Keratinocyte (primary cell): ENCODE measurements around the gene FAM107B. TPM values are rescaled to one million over a fixed set of nuclear protein-coding genes. Genes with fewer than 3 reads are reported as not detected.

Experiments
- DNase-seq: peaks from one replicate; pipeline ENCODE4 v3.0.0-alpha.2; 2011; ENCODE audit warnings: low read depth, missing footprints, low spot score
- FAIRE-seq: peaks from 2 replicates; lab custom pipeline; 2011; peaks lifted over from hg19 to GRCh38; lab: Jason Lieb, UNC
- H2AFZ ChIP-seq: 2 replicates; pipeline ENCODE4 v1.6.0; 2012; ENCODE audit warnings: low read length, control low read depth, inconsistent platforms; ENCODE audit not compliant: control insufficient read depth
- H3K27ac ChIP-seq: 2 replicates; pipeline ENCODE4 v1.5.1; 2011; ENCODE audit warnings: low read length; ENCODE audit not compliant: control insufficient read depth, insufficient read depth
- H3K27me3 ChIP-seq: 3 replicates; pipeline ENCODE4 v1.6.0; 2011; ENCODE audit warnings: low read length; ENCODE audit not compliant: control insufficient read depth, insufficient read depth; ENCODE audit errors: extremely low read depth
- H3K36me3 ChIP-seq, 2 experiments: 2 replicates in 1 of 2; 3 replicates in 1 of 2; pipeline ENCODE4 v1.5.1; 2011; ENCODE audit warnings: low read length in 2 of 2, mild to moderate bottlenecking in 1 of 2; ENCODE audit not compliant: control insufficient read depth in 2 of 2, insufficient read depth in 2 of 2; ENCODE audit errors: extremely low read depth in 1 of 2
- H3K4me1 ChIP-seq: 3 replicates; pipeline ENCODE4 v1.5.1; 2011; ENCODE audit warnings: low read length; ENCODE audit not compliant: control insufficient read depth, insufficient read depth; ENCODE audit errors: extremely low read depth
- H3K4me2 ChIP-seq: 3 replicates; pipeline ENCODE4 v1.6.0; 2011; ENCODE audit warnings: low read depth, low read length; ENCODE audit not compliant: control insufficient read depth, insufficient read depth; ENCODE audit errors: extremely low read depth
- H3K4me3 ChIP-seq, 3 experiments: fragments of 200-600 bp in 1 of 3; sonication (generic) in 1 of 3; 2 replicates in 2 of 3; 3 replicates in 1 of 3; pipeline ENCODE4 v1.5.1; 2011 to 2016; ENCODE audit warnings: low read length in 3 of 3, mild to moderate bottlenecking in 3 of 3, control low read depth in 2 of 3, inconsistent platforms in 1 of 3, low read depth in 1 of 3, mixed read lengths in 1 of 3, mixed run types in 1 of 3, moderate library complexity in 1 of 3; ENCODE audit not compliant: control insufficient read depth in 2 of 3, insufficient read depth in 2 of 3; ENCODE audit errors: extremely low read depth in 1 of 3
- H3K79me2 ChIP-seq: 2 replicates; pipeline ENCODE4 v1.6.0; 2012; ENCODE audit warnings: low read length; ENCODE audit not compliant: control insufficient read depth, insufficient read depth
- H3K9ac ChIP-seq: 3 replicates; pipeline ENCODE4 v1.6.0; 2011; ENCODE audit warnings: low read length; ENCODE audit not compliant: control insufficient read depth, insufficient read depth; ENCODE audit errors: extremely low read depth
- H3K9me1 ChIP-seq: 3 replicates; pipeline ENCODE4 v1.6.0; 2011; ENCODE audit warnings: low read length; ENCODE audit not compliant: control insufficient read depth, insufficient read depth; ENCODE audit errors: extremely low read depth
- H3K9me3 ChIP-seq: 2 replicates; pipeline ENCODE4 v1.5.1; 2012; ENCODE audit warnings: low read depth, low read length; ENCODE audit not compliant: control insufficient read depth
- H4K20me1 ChIP-seq: 3 replicates; pipeline ENCODE4 v1.6.0; 2011; ENCODE audit warnings: low read length; ENCODE audit not compliant: control insufficient read depth, insufficient read depth; ENCODE audit errors: extremely low read depth
- CTCF ChIP-seq, 3 experiments: IDR thresholded peaks in 1 of 3; conservative IDR thresholded peaks in 1 of 3; optimal IDR thresholded peaks in 1 of 3; 2 replicates in 2 of 3; 3 replicates in 1 of 3; pipeline versions ENCODE3 to v1.5.1; 2011; ENCODE audit warnings: low read length in 3 of 3, mild to moderate bottlenecking in 3 of 3, moderate library complexity in 2 of 3, control low read depth in 1 of 3, inconsistent platforms in 1 of 3; ENCODE audit not compliant: insufficient read depth in 2 of 3; ENCODE audit errors: extremely low read depth in 1 of 3
- EZH2 ChIP-seq: IDR thresholded peaks from one replicate; pipeline ENCODE4 v1.6.1; 2012; ENCODE audit warnings: inconsistent platforms, mild to moderate bottlenecking, low read length, moderate library complexity
- dilution Hi-C: fragments of 300-500 bp; cut with MboI; formaldehyde crosslinking; loops from one replicate; pipeline ENCODE4 v1.7.0; 2020; ENCODE audit warnings: low sequenced_read_pairs; ENCODE audit not compliant: extremely low pct_ligation_motif_present
- polyA plus RNA-seq, 5 experiments: library from polyadenylated mRNA; depleted of rRNA in 3 of 5; stranded (reverse) in 3 of 5; stranded (forward) in 1 of 5; unstranded in 1 of 5; fragments of >200 nt; gene quantifications; 1 replicate in 1 of 5; 2 replicates in 3 of 5; 3 replicates in 1 of 5; pipeline versions ENCODE4 v1.2.1 to v1.2.3, GENCODE V29; 2011 to 2012; ENCODE audit warnings: missing spikeins in 2 of 5, low read depth in 1 of 5, low replicate concordance in 1 of 5

Gene FAM107B
- polyA plus RNA-seq, 1 donor (not counting 4 experiments of a cell fraction or from before 2014, with no cell fraction given) = 8.7 TPM

- dilution Hi-C loops = no loop called here
- no peak for DNase-seq
- no peak for FAIRE-seq
- no peak overlapping the region for H3K27ac ChIP-seq
- no peaks in the 10 kb centered on the region for H3K9me1 ChIP-seq
- no peaks in the 10 kb centered on the region for H3K27me3 ChIP-seq
- H3K79me2 ChIP-seq = no peaks in the 10 kb centered on the region
- H3K9me3 ChIP-seq = no peaks in the 10 kb centered on the region
- TF ChIP-seq CTCF (optimal IDR thresholded peaks at IDR 0.05 in 1 of 3, IDR thresholded peaks at IDR 0.05 in 1 of 3, conservative IDR thresholded peaks at IDR 0.05 in 1 of 3; ENCODE audit: extremely low read depth in 1 of 3, insufficient read depth in 2 of 3, low read length in 3 of 3) (no peak), EZH2 (no peak)
- H3K36me3 ChIP-seq = peaks cover under 1 to 5% of the 10 kb centered on the region in 2 experiments
- H3K4me1 ChIP-seq = no peaks in the 10 kb centered on the region
- no peak overlapping the region for H3K4me2 ChIP-seq
- H3K9ac ChIP-seq = no peak overlapping the region
- no peaks in the 10 kb centered on the region for H4K20me1 ChIP-seq
- H3K4me3 ChIP-seq = no peak overlapping the region
- H2AFZ ChIP-seq = no peak overlapping the region
These were observed 249.9 kb downstream of the FAM107B start for GRCh38 chr10:14524691-14525324.

GRCh38 chr10:14523286-14523685 is 251.4 kb downstream of the FAM107B start:
- no peaks in the 10 kb centered on the region for H3K9me3 ChIP-seq
- dilution Hi-C loops = no loop called here
- no peaks in the 10 kb centered on the region for H3K27me3 ChIP-seq
- FAIRE-seq (no peak), DNase-seq (no peak)
- no peaks in the 10 kb centered on the region for H3K9me1 ChIP-seq
- H3K27ac ChIP-seq = no peak overlapping the region
- H3K4me1 ChIP-seq = no peaks in the 10 kb centered on the region
- no peaks in the 10 kb centered on the region for H4K20me1 ChIP-seq
- H2AFZ ChIP-seq = no peak overlapping the region
- H3K4me3 ChIP-seq = no peak overlapping the region
- H3K36me3 ChIP-seq = peaks cover 0 to 5% of the 10 kb centered on the region in 2 experiments
- H3K4me2 ChIP-seq = no peak overlapping the region
- H3K9ac ChIP-seq = no peak overlapping the region
- H3K79me2 ChIP-seq = no peaks in the 10 kb centered on the region
- TF ChIP-seq EZH2 = no peak
- TF ChIP-seq CTCF (optimal IDR thresholded peaks at IDR 0.05 in 1 of 3, IDR thresholded peaks at IDR 0.05 in 1 of 3, conservative IDR thresholded peaks at IDR 0.05 in 1 of 3; ENCODE audit: extremely low read depth in 1 of 3, insufficient read depth in 2 of 3, low read length in 3 of 3) = no peak
